ENCODE results near the gene KRTAP10-2. TPM values are rescaled to one million over a fixed set of nuclear protein-coding genes. Genes with fewer than 3 reads are reported as not detected.
"Not testable (repeated sequence)": the region's sequence is repeated elsewhere in the genome, so short reads cannot be mapped to it uniquely, and the experiment has no call there.

KRTAP10-2 gene
- total RNA-seq, 2 donors from 2014 or later: not detected

- H3K4me3 Mint-ChIP-seq: no peak overlapping the region
- H3K9me3 Mint-ChIP-seq: no peaks in the 10 kb centered on the region
- H3K27me3 Mint-ChIP-seq: no peaks in the 10 kb centered on the region
- H3K4me1 Mint-ChIP-seq: no peaks in the 10 kb centered on the region
- no peaks in the 10 kb centered on the region for H3K36me3 Mint-ChIP-seq (ENCODE audit: low read depth)
- no peak overlapping the region for H3K27ac Mint-ChIP-seq
- no peak for ATAC-seq (replicated peaks)
These were observed 47.4 kb downstream of the KRTAP10-2 start for GRCh38 chr21:44503901-44504399.

- ATAC-seq (replicated peaks); H3K27ac Mint-ChIP-seq; H3K9me3 Mint-ChIP-seq; H3K4me3 Mint-ChIP-seq; H3K27me3 Mint-ChIP-seq; H3K4me1 Mint-ChIP-seq; H3K36me3 Mint-ChIP-seq (ENCODE audit: low read depth): not testable (repeated sequence)
These were observed 48.1 kb downstream of the KRTAP10-2 start for GRCh38 chr21:44503006-44503889.

- H3K4me3 Mint-ChIP-seq: no peak overlapping the region
- peaks cover 3% of the 10 kb centered on the region for H3K27me3 Mint-ChIP-seq
- no peaks in the 10 kb centered on the region for H3K9me3 Mint-ChIP-seq
- ATAC-seq (replicated peaks): no peak
- no peaks in the 10 kb centered on the region for H3K4me1 Mint-ChIP-seq
- H3K36me3 Mint-ChIP-seq (ENCODE audit: low read depth): no peaks in the 10 kb centered on the region
- H3K27ac Mint-ChIP-seq: no peak overlapping the region
These were observed 48.9 kb downstream of the KRTAP10-2 start for GRCh38 chr21:44502171-44502958.

Other genes starting within 250 kb of the KRTAP10-2 start
- 10 to 100 TPM; 13.7 to 16.4 TPM for gene CFAP410, start 212.1 kb downstream of the KRTAP10-2 start, total RNA-seq
- gene TRPM2, start 197.9 kb downstream of the KRTAP10-2 start, total RNA-seq: 10 to 100 TPM; 10.7 to 25.6 TPM
- 1 to 10 TPM; 3.5 TPM for gene LRRC3, start 96.0 kb downstream of the KRTAP10-2 start, total RNA-seq
- not detected for gene KRTAP10-1, start 11.3 kb downstream of the KRTAP10-2 start, total RNA-seq
- not detected for gene KRTAP10-3, start 7.3 kb upstream of the KRTAP10-2 start, total RNA-seq
- gene KRTAP10-4, start 22.2 kb upstream of the KRTAP10-2 start, total RNA-seq: not detected
- gene KRTAP10-5, start 29.1 kb upstream of the KRTAP10-2 start, total RNA-seq: not detected
- not detected for gene KRTAP10-6, start 41.0 kb upstream of the KRTAP10-2 start, total RNA-seq
- not detected for gene KRTAP10-7, start 49.1 kb upstream of the KRTAP10-2 start, total RNA-seq
- gene KRTAP10-8, start 60.6 kb upstream of the KRTAP10-2 start, total RNA-seq: not detected
- not detected for gene KRTAP10-9, start 75.6 kb upstream of the KRTAP10-2 start, total RNA-seq
- not detected for gene KRTAP10-10, start 85.9 kb upstream of the KRTAP10-2 start, total RNA-seq
- gene KRTAP10-11, start 94.9 kb upstream of the KRTAP10-2 start, total RNA-seq: not detected
- gene KRTAP12-4, start 103.2 kb upstream of the KRTAP10-2 start, total RNA-seq: not detected
- not detected for gene KRTAP12-3, start 106.4 kb upstream of the KRTAP10-2 start, total RNA-seq
- not detected for gene KRTAP12-2, start 115.4 kb upstream of the KRTAP10-2 start, total RNA-seq
- gene KRTAP12-1, start 130.7 kb upstream of the KRTAP10-2 start, total RNA-seq: not detected
- gene KRTAP10-12, start 145.7 kb upstream of the KRTAP10-2 start, total RNA-seq: not detected
- gene TSPEAR, start 160.1 kb upstream of the KRTAP10-2 start, total RNA-seq: under 1 TPM in 1 of 2 donors, not detected in 1; 0.08 TPM

All from activated T-helper 17 cell treated with anti-CD3 and anti-CD28 coated beads, Interleukin-2, amount 50 U/mL, for 72 hours (primary cell).